Measurements from ENCODE around the gene SLC35E2B. TPM values are rescaled to one million over a fixed set of nuclear protein-coding genes. Genes with fewer than 3 reads are reported as not detected.
"Not testable (repeated sequence)": the region's sequence is repeated elsewhere in the genome, so short reads cannot be mapped to it uniquely, and the experiment has no call there.

The SLC35E2B gene
- total RNA-seq, 1 experiment from 2014 or later = 41.7 TPM

- H3K4me3 Mint-ChIP-seq = peak within 1 kb of the TSS; percentile 90 to 95
- not testable (repeated sequence) for H2BK120ac ChIP-seq (ENCODE audit: low read depth, low read length, poor library complexity, severe bottlenecking); H4K20me1 ChIP-seq (ENCODE audit: control insufficient read depth, insufficient read depth, insufficient read length); H3K4me2 ChIP-seq (ENCODE audit: insufficient read depth, insufficient read length, low read length); H3K27me3 Mint-ChIP-seq (ENCODE audit: low read depth); H3K4ac ChIP-seq (ENCODE audit: low read depth, low read length); H3K23ac ChIP-seq (ENCODE audit: insufficient read length, low read depth, low read length); H3K9me3 Mint-ChIP-seq; H2AFZ ChIP-seq (ENCODE audit: low read length); H4K8ac ChIP-seq (replicated peaks; ENCODE audit: insufficient read length, low read depth, low read length); H3K18ac ChIP-seq (ENCODE audit: insufficient read length, low read depth, low read length); H3K79me2 ChIP-seq (ENCODE audit: insufficient read depth, low read length); H3K14ac ChIP-seq (ENCODE audit: insufficient read depth, low read length); H3K4me1 ChIP-seq (ENCODE audit: insufficient read depth, low read length); H2BK15ac ChIP-seq (ENCODE audit: low read depth, low read length); H2BK5ac ChIP-seq (ENCODE audit: insufficient read length, low read length); H2BK12ac ChIP-seq (ENCODE audit: insufficient read length, low read depth, low read length); H3K27me3 ChIP-seq (ENCODE audit: insufficient read depth, low read length); H3K9me3 ChIP-seq (ENCODE audit: control insufficient read depth, low read depth, low read length); H3T11ph ChIP-seq (ENCODE audit: low read length); H3K23me2 ChIP-seq (ENCODE audit: insufficient read length, low read depth, low read length, poor library complexity, severe bottlenecking); H4K5ac ChIP-seq (ENCODE audit: insufficient read length, low read depth, low read length); H2AK5ac ChIP-seq (ENCODE audit: insufficient read length, low read length); H4K91ac ChIP-seq (ENCODE audit: insufficient read length, low read depth, low read length); H3K9ac ChIP-seq (ENCODE audit: extremely low read depth, insufficient read length, low read length); H3K4me1 Mint-ChIP-seq; H3K79me1 ChIP-seq (ENCODE audit: insufficient read depth, low read depth, low read length, poor library complexity, severe bottlenecking); H2BK20ac ChIP-seq (ENCODE audit: low read depth, low read length, poor library complexity, severe bottlenecking); H3K56ac ChIP-seq (ENCODE audit: insufficient read length, low read depth, low read length)
- peak within 1 kb of the TSS; percentile 33 for H3K27ac ChIP-seq (ENCODE audit: insufficient read length, low read depth, low read length)
- peak within 1 kb of the TSS; percentile 98 to 99 (median 98) for H3K27ac Mint-ChIP-seq
- peak; percentile 56 for TF ChIP-seq CTCF (conservative IDR thresholded peaks at IDR 0.05)
- DNase-seq = peak; percentile 99
- H3K36me3 Mint-ChIP-seq (ENCODE audit: insufficient read depth in 1 of 3, low read depth in 3 of 3) = peaks cover 8 to 27% (median 14%) of the 10 kb centered on the region in 3 experiments; a peak in 6 of 7 replicates
- WGBS (ENCODE audit: extremely low coverage, insufficient read length, low lambda C conversion rate) = no CpG with 5 or more reads among the region's 78 CpGs
Measured at GRCh38 chr1:1724035-1724864, 31.7 kb upstream of the SLC35E2B start, which contains the start of gene CDK11A. Gene CDK11A (minus strand): TSS chr1:1724357. CDS start chr1:1722818, 1,539 bp downstream.
